Left ventricle myocardium inferior (tissue), 1 donor: ENCODE data around the gene GGA3. TPM values are rescaled to one million over a fixed set of nuclear protein-coding genes. Genes with fewer than 3 reads are reported as not detected.
"Not testable (repeated sequence)": the region's sequence is repeated elsewhere in the genome, so short reads cannot be mapped to it uniquely, and the experiment has no call there.

Source experiments
- DNase-seq: peaks from one replicate; pipeline ENCODE4 v3.0.0-alpha.2; 2020
- H3K27ac ChIP-seq: fragments of 200-600 bp; replicated peaks from 2 replicates; pipeline ENCODE4 v1.8.0; 2021
- H3K27me3 ChIP-seq: fragments of 200-600 bp; 2 replicates; pipeline ENCODE4 v1.8.0; 2021; ENCODE audit warnings: low read depth
- H3K36me3 ChIP-seq: fragments of 200-600 bp; 2 replicates; pipeline ENCODE4 v1.8.0; 2021
- H3K4me1 ChIP-seq: fragments of 200-600 bp; 2 replicates; pipeline ENCODE4 v1.8.0; 2021
- H3K4me3 ChIP-seq: fragments of 200-600 bp; 2 replicates; pipeline ENCODE4 v1.8.0; 2021; ENCODE audit warnings: mild to moderate bottlenecking, moderate library complexity
- H3K9me3 ChIP-seq: fragments of 200-600 bp; replicated peaks from 2 replicates; pipeline ENCODE4 v1.8.0; 2021
- CTCF ChIP-seq: fragments of 200-600 bp; IDR thresholded peaks from 2 replicates; pipeline ENCODE4 v1.8.0; 2021; ENCODE audit warnings: antibody characterized with exemption, mild to moderate bottlenecking, borderline replicate concordance
- intact Hi-C: fragments of 100-400 bp; cut with micrococcal nuclease; formaldehyde crosslinking; loops from one replicate; pipeline ENCODE4 v1.11.0; 2022
- total RNA-seq: library from RNA; stranded (reverse); fragmentation: NEBNext Ultra II Directional; extraction: Animal tissue kit (Norgen Biotek cat#: 25700); gene quantifications from one replicate; pipeline ENCODE4 v1.2.1, GENCODE V29; 2021
- donor health status: DM: no; HTN: yes; CAD: no; lungs with severe emphysema.

GGA3 gene
- total RNA-seq, 1 donor from 2014 or later: 18.8 TPM

DNA sequence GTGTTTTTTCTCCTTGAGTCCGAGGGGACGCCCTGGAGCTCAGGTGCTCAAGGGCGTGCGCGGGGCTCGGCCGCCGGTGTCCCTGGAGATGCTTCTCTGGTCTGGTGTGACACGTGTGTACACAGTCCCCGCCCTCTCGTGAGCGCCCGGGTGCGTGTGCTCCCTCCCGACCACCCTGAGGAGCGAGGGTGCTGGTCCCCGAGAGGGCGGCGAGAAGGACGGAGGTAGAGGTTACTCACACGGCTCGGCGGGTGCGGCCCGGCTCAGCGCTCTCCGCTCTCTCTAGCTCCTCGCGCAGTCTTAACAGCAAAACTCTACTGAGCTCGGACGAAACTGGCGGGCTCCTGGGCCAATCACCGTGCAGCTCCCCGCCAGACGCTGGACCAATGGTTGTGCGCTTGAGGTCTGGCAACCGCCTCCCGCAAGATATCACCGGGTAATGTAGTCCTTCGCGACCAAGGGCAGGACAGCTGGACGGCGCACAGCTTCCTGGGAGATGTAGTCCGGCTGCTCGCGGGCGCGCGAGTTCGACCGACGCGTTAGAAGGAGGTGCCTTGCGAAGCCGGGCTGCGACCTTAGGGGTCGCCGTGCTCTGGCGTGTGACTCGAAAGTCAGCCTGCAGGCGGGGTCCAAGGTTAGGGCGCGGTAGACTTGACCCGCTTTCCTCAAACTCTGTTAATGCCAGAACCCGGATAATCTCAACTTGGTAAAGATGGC is 27.9 kb upstream of the GGA3 start, which contains the start of gene SLC25A19:
TSS of gene SLC25A19 (minus strand) at position 319 of the 717 bp plus-strand sequence. CDS start 2,669 bp downstream, outside the sequence.
- peaks cover 17% of the 10 kb centered on the region for H3K36me3 ChIP-seq
- H3K9me3 ChIP-seq: no peaks in the 10 kb centered on the region
- peak within 1 kb of the TSS; percentile 95 for H3K27ac ChIP-seq
- peaks cover 17% of the 10 kb centered on the region for H3K4me1 ChIP-seq
- H3K27me3 ChIP-seq: no peaks in the 10 kb centered on the region
- intact Hi-C loops: no loop called here
- peak; percentile 36 for TF ChIP-seq CTCF
- peak within 1 kb of the TSS; percentile 82 for H3K4me3 ChIP-seq
- peak; percentile 98 for DNase-seq

GRCh38 chr17:75288770-75289114 is 27.3 kb upstream of the GGA3 start:
- TF ChIP-seq CTCF: no peak
- peak overlapping the region; percentile 95 for H3K27ac ChIP-seq
- H3K4me1 ChIP-seq: peaks cover 17% of the 10 kb centered on the region
- intact Hi-C loops: no loop called here
- peak overlapping the region; percentile 82 for H3K4me3 ChIP-seq
- DNase-seq: no peak
- H3K9me3 ChIP-seq: no peaks in the 10 kb centered on the region
- H3K36me3 ChIP-seq: peaks cover 20% of the 10 kb centered on the region
- no peaks in the 10 kb centered on the region for H3K27me3 ChIP-seq

GRCh38 chr17:75288359-75288758 is 27.0 kb upstream of the GGA3 start:
- peaks cover 17% of the 10 kb centered on the region for H3K4me1 ChIP-seq
- H3K27ac ChIP-seq: peak overlapping the region; percentile 95
- no peaks in the 10 kb centered on the region for H3K27me3 ChIP-seq
- intact Hi-C loops: no loop called here
- DNase-seq: no peak
- H3K4me3 ChIP-seq: peak overlapping the region; percentile 82
- H3K36me3 ChIP-seq: peaks cover 23% of the 10 kb centered on the region
- H3K9me3 ChIP-seq: no peaks in the 10 kb centered on the region
- TF ChIP-seq CTCF: no peak

DNA sequence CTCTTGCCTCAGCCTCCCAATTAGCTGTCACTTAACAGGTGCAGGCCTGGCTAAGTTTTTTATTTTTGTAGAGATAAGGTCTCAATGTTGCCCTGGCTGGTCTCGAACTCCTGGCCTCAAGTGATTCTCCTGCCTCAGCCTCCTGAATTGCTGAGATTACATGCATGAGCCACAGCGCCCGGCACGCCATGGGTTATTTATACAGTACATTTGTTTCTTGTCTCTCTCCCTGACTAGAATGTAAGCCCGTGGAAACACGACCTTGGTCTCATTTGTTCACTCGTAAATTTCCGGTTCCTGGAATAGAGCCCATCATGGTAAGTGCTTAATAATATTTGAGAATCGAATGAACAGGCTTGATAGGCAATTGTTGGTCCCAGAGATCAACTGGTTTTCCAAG is 25.8 kb upstream of the GGA3 start:
- intact Hi-C loops: no loop called here

DNA sequence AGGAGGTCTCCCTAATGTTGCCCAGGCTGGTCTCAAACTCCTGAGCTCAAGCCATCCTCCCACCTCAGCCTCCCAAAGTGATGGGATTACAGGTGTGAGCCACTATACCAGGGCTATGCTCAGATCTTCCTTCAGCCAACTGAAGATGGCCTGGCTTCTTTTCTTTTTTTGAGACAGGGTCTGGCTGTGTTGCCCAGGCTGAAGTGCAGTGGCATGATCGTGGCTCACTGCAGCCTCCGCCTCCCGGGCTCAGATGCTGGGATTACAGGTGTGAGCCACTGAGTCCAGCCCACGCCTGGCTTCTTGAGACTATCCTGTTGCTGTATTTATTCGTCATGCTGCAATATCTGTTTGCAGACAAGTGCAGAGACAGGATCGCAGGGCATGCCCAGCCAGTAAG is 23.7 kb upstream of the GGA3 start:
- Histone ChIP-seq H3K36me3 (peaks cover 48% of the 10 kb centered on the region), H3K9me3 (no peaks in the 10 kb centered on the region), H3K27ac (no peak overlapping the region), H3K4me3 (no peak overlapping the region), H3K4me1 (peaks cover 17% of the 10 kb centered on the region), H3K27me3 (no peaks in the 10 kb centered on the region)
- no peak for DNase-seq
- no peak for TF ChIP-seq CTCF
- intact Hi-C loops: no loop called here

More for the DNA sequence above, 25.8 kb upstream of the GGA3 start:
- H3K27ac ChIP-seq: no peak overlapping the region
- no peak for DNase-seq
- H3K4me3 ChIP-seq: no peak overlapping the region
- peaks cover 17% of the 10 kb centered on the region for H3K4me1 ChIP-seq
- H3K9me3 ChIP-seq: no peaks in the 10 kb centered on the region
- H3K36me3 ChIP-seq: peaks cover 31% of the 10 kb centered on the region
- TF ChIP-seq CTCF: no peak
- H3K27me3 ChIP-seq: no peaks in the 10 kb centered on the region

GRCh38 chr17:75280189-75280588 is 18.8 kb upstream of the GGA3 start:
- DNase-seq, H3K9me3 ChIP-seq, H3K4me1 ChIP-seq, H3K27ac ChIP-seq, H3K4me3 ChIP-seq, H3K27me3 ChIP-seq, intact Hi-C loops: not testable (repeated sequence)
- peaks cover 39% of the 10 kb centered on the region for H3K36me3 ChIP-seq
